GM23338 (cell line): ENCODE results near the gene FRMD4A. TPM values are rescaled to one million over a fixed set of nuclear protein-coding genes. Genes with fewer than 3 reads are reported as not detected.

Experiments used
- ATAC-seq: fragments of 200-7000 bp; cut with Tn5 transposase; 3 replicates; pipeline ENCODE4 v1.9.1; 2020
- DNase-seq: peaks from one replicate; pipeline ENCODE4 v3.0.0-alpha.2; 2015; ENCODE audit warnings: low spot score
- H2AFZ ChIP-seq: fragments of 200-600 bp; sonication (generic); 2 replicates; pipeline ENCODE4 v1.8.0; 2016; ENCODE audit warnings: antibody characterized with exemption, mild to moderate bottlenecking, moderate library complexity
- H3F3A ChIP-seq: fragments of 200-600 bp; sonication (generic); replicated peaks from 2 replicates; pipeline ENCODE4 v1.8.0; 2017; ENCODE audit warnings: antibody characterized with exemption, mixed run types, low read depth
- H3K27ac ChIP-seq: fragments of 200-600 bp; sonication (generic); 2 replicates; pipeline ENCODE4 v1.6.1; 2016; ENCODE audit warnings: low read depth
- H3K27me3 ChIP-seq: fragments of 200-600 bp; sonication (generic); 2 replicates; pipeline ENCODE4 v1.8.0; 2016; ENCODE audit warnings: mild to moderate bottlenecking, mixed run types, moderate library complexity; ENCODE audit not compliant: insufficient read depth
- H3K36me3 ChIP-seq: fragments of 200-600 bp; sonication (generic); 2 replicates; pipeline ENCODE4 v1.8.0; 2016; ENCODE audit warnings: mild to moderate bottlenecking; ENCODE audit not compliant: insufficient read depth
- H3K4me1 ChIP-seq: fragments of 200-600 bp; sonication (generic); 2 replicates; pipeline ENCODE4 v1.8.0; 2016; ENCODE audit warnings: mild to moderate bottlenecking, moderate library complexity; ENCODE audit not compliant: insufficient read depth
- H3K4me2 ChIP-seq: fragments of 200-600 bp; sonication (generic); 2 replicates; pipeline ENCODE4 v1.7.1; 2017; ENCODE audit warnings: mixed run types
- H3K4me3 ChIP-seq: fragments of 200-600 bp; sonication (generic); 2 replicates; pipeline ENCODE4 v1.6.1; 2016; ENCODE audit warnings: mixed run types
- H3K79me2 ChIP-seq: fragments of 200-600 bp; sonication (generic); replicated peaks from 2 replicates; pipeline ENCODE4 v1.8.0; 2017; ENCODE audit warnings: mild to moderate bottlenecking; ENCODE audit not compliant: insufficient read depth
- H3K9me2 ChIP-seq: fragments of 200-600 bp; sonication (generic); 2 replicates; pipeline ENCODE4 v1.8.0; 2017; ENCODE audit not compliant: insufficient read depth
- H4K20me1 ChIP-seq: fragments of 200-600 bp; sonication (generic); replicated peaks from 2 replicates; pipeline ENCODE4 v1.8.0; 2017; ENCODE audit warnings: mild to moderate bottlenecking; ENCODE audit not compliant: insufficient read depth
- H3K27ac Mint-ChIP-seq: 2 replicates; pipeline ENCODE4 v1.8.0; 2020; ENCODE audit warnings: inconsistent platforms, mild to moderate bottlenecking, moderate library complexity, mixed read lengths
- H3K27me3 Mint-ChIP-seq: 3 replicates; pipeline ENCODE4 v1.8.0; 2022; ENCODE audit warnings: low read depth, mild to moderate bottlenecking, moderate library complexity, mixed read lengths, inconsistent platforms; ENCODE audit not compliant: insufficient read depth, poor library complexity
- H3K36me3 Mint-ChIP-seq: 3 replicates; pipeline ENCODE4 v1.8.0; 2021; ENCODE audit warnings: low read depth, mild to moderate bottlenecking, inconsistent platforms, moderate library complexity, mixed read lengths
- H3K4me1 Mint-ChIP-seq: 3 replicates; pipeline ENCODE4 v1.8.0; 2020; ENCODE audit warnings: mild to moderate bottlenecking, inconsistent platforms, mixed read lengths
- H3K4me3 Mint-ChIP-seq: 3 replicates; pipeline ENCODE4 v1.8.0; 2021; ENCODE audit warnings: moderate library complexity, mild to moderate bottlenecking, inconsistent platforms, mixed read lengths
- H3K9me3 Mint-ChIP-seq: 3 replicates; pipeline ENCODE4 v1.8.0; 2020; ENCODE audit warnings: moderate library complexity, mild to moderate bottlenecking, inconsistent platforms, mixed read lengths
- CREB1 ChIP-seq: fragments of 250-450 bp; sonication (Bioruptor Pico); IDR thresholded peaks from 2 replicates; pipeline ENCODE4 v1.5.0; 2020; ENCODE audit warnings: low read depth, mild to moderate bottlenecking, moderate library complexity
- EZH2 ChIP-seq: fragments of 200-600 bp; sonication (generic); IDR thresholded peaks from one replicate; pipeline ENCODE4 v1.8.0; 2017; ENCODE audit warnings: antibody characterized with exemption, mild to moderate bottlenecking, low read depth; ENCODE audit not compliant: unreplicated experiment
- EZH2phosphoT487 ChIP-seq: fragments of 200-600 bp; sonication (generic); IDR thresholded peaks from one replicate; pipeline ENCODE4 v1.8.1; 2018; ENCODE audit warnings: antibody characterized with exemption; ENCODE audit not compliant: unreplicated experiment
- JUNB ChIP-seq: IDR thresholded peaks from one replicate; pipeline ENCODE4 v1.6.1; 2016; ENCODE audit warnings: antibody characterized with exemption; ENCODE audit not compliant: unreplicated experiment
- NANOG ChIP-seq: IDR thresholded peaks from 2 replicates; pipeline ENCODE4 v1.6.1; 2016; ENCODE audit warnings: antibody characterized with exemption, borderline replicate concordance
- POLR2AphosphoS5 ChIP-seq: IDR thresholded peaks from 2 replicates; pipeline ENCODE4 v1.6.1; 2016; ENCODE audit warnings: antibody characterized with exemption, low read depth
- STAT1 ChIP-seq: IDR thresholded peaks from one replicate; pipeline ENCODE4 v1.6.1; 2016; ENCODE audit warnings: antibody characterized with exemption; ENCODE audit not compliant: unreplicated experiment
- ZNF114 ChIP-seq: fragments of 250-450 bp; sonication (Bioruptor Pico); IDR thresholded peaks from 2 replicates; pipeline ENCODE4 v1.5.0; 2020; ENCODE audit warnings: mild to moderate bottlenecking, moderate library complexity
- ZNF331 ChIP-seq: fragments of 250-450 bp; sonication (Bioruptor Pico); IDR thresholded peaks from 2 replicates; pipeline ENCODE4 v1.5.0; 2020; ENCODE audit warnings: low read depth, mild to moderate bottlenecking, moderate library complexity
- polyA plus RNA-seq: library from polyadenylated mRNA; unstranded; fragments of >200 nt; fragmentation: Nextera tagmentation; extraction: Ambion mirVana; gene quantifications from 2 replicates; pipeline ENCODE4 v1.2.1, GENCODE V29; 2016
- total RNA-seq: library from RNA; depleted of rRNA; stranded (reverse); fragments of >200 nt; shearing (Covaris generic); gene quantifications from 2 replicates; pipeline ENCODE4 v1.2.3, GENCODE V29; 2014
- TF ChIP-seq, protein P1 (sequence below): fragments of 250-450 bp; sonication (Bioruptor Pico); IDR thresholded peaks from 2 replicates; pipeline ENCODE4 v1.5.0; 2020; ENCODE audit warnings: mild to moderate bottlenecking, moderate library complexity
- TF ChIP-seq, protein P2 (sequence below): IDR thresholded peaks from 2 replicates; pipeline ENCODE4 v1.6.1; 2016; ENCODE audit warnings: antibody characterized with exemption
- TF ChIP-seq, protein P3 (sequence below): IDR thresholded peaks from one replicate; pipeline ENCODE4 v1.6.1; 2018; ENCODE audit warnings: antibody characterized with exemption; ENCODE audit not compliant: unreplicated experiment
- TF ChIP-seq, protein P4 (sequence below), 2 experiments: fragments of 200-600 bp in 1 of 2; sonication (generic) in 1 of 2; conservative IDR thresholded peaks; 2 replicates each; pipeline versions ENCODE4 v1.5.1 to v1.6.1; 2016 to 2017; ENCODE audit warnings: antibody characterized with exemption in 2 of 2, low read depth in 2 of 2, mild to moderate bottlenecking in 2 of 2, moderate library complexity in 1 of 2

The FRMD4A gene
- total and polyA plus RNA-seq, 2 experiments from 2014 or later: 14.0 to 20.1 TPM

DNA sequence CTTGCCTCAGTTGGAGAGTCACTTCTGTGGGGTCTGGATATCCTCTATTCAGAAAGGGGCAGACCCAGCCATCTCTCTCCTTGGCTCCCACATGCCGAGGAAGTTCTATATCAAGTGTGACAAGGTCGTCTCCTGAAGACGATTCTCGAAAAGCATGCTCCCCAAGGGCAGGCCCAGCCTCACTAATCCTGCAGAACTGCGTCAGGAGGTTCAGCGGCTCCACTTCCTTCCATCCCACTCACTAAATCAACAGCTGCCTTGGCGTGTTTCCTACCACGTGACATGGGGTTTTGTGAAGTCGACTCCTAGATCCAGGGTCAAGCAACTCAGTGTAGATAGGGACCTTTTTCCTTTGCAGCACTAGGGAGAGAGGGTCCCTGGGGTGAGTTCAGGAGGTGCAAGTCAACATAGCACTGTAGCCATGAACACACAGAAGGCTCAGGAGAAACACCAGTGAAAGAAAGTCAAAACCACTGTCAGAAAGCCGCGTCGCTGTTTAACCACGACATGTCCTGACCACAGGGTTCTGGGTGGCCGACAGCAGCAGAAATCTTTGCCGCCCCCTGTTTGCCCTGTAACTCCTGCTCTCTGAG, 587.5 kb downstream of the FRMD4A start:
- TF ChIP-seq EZH2: no peak
- TF ChIP-seq, protein P1, sequence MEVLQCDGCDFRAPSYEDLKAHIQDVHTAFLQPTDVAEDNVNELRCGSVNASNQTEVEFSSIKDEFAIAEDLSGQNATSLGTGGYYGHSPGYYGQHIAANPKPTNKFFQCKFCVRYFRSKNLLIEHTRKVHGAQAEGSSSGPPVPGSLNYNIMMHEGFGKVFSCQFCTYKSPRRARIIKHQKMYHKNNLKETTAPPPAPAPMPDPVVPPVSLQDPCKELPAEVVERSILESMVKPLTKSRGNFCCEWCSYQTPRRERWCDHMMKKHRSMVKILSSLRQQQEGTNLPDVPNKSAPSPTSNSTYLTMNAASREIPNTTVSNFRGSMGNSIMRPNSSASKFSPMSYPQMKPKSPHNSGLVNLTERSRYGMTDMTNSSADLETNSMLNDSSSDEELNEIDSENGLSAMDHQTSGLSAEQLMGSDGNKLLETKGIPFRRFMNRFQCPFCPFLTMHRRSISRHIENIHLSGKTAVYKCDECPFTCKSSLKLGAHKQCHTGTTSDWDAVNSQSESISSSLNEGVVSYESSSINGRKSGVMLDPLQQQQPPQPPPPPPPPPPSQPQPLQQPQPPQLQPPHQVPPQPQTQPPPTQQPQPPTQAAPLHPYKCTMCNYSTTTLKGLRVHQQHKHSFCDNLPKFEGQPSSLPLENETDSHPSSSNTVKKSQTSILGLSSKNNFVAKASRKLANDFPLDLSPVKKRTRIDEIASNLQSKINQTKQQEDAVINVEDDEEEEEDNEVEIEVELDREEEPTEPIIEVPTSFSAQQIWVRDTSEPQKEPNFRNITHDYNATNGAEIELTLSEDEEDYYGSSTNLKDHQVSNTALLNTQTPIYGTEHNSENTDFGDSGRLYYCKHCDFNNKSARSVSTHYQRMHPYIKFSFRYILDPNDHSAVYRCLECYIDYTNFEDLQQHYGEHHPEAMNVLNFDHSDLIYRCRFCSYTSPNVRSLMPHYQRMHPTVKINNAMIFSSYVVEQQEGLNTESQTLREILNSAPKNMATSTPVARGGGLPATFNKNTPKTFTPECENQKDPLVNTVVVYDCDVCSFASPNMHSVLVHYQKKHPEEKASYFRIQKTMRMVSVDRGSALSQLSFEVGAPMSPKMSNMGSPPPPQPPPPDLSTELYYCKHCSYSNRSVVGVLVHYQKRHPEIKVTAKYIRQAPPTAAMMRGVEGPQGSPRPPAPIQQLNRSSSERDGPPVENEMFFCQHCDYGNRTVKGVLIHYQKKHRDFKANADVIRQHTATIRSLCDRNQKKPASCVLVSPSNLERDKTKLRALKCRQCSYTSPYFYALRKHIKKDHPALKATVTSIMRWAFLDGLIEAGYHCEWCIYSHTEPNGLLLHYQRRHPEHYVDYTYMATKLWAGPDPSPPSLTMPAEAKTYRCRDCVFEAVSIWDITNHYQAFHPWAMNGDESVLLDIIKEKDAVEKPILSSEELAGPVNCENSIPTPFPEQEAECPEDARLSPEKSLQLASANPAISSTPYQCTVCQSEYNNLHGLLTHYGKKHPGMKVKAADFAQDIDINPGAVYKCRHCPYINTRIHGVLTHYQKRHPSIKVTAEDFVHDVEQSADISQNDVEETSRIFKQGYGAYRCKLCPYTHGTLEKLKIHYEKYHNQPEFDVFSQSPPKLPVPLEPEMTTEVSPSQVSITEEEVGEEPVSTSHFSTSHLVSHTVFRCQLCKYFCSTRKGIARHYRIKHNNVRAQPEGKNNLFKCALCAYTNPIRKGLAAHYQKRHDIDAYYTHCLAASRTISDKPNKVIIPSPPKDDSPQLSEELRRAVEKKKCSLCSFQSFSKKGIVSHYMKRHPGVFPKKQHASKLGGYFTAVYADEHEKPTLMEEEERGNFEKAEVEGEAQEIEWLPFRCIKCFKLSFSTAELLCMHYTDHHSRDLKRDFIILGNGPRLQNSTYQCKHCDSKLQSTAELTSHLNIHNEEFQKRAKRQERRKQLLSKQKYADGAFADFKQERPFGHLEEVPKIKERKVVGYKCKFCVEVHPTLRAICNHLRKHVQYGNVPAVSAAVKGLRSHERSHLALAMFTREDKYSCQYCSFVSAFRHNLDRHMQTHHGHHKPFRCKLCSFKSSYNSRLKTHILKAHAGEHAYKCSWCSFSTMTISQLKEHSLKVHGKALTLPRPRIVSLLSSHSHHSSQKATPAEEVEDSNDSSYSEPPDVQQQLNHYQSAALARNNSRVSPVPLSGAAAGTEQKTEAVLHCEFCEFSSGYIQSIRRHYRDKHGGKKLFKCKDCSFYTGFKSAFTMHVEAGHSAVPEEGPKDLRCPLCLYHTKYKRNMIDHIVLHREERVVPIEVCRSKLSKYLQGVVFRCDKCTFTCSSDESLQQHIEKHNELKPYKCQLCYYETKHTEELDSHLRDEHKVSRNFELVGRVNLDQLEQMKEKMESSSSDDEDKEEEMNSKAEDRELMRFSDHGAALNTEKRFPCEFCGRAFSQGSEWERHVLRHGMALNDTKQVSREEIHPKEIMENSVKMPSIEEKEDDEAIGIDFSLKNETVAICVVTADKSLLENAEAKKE (CRISPR knock-in tag): no peak
- no peak for TF ChIP-seq ZNF114 (CRISPR knock-in tag)
- TF ChIP-seq STAT1: no peak
- TF ChIP-seq EZH2phosphoT487: no peak
- TF ChIP-seq, protein P2, sequence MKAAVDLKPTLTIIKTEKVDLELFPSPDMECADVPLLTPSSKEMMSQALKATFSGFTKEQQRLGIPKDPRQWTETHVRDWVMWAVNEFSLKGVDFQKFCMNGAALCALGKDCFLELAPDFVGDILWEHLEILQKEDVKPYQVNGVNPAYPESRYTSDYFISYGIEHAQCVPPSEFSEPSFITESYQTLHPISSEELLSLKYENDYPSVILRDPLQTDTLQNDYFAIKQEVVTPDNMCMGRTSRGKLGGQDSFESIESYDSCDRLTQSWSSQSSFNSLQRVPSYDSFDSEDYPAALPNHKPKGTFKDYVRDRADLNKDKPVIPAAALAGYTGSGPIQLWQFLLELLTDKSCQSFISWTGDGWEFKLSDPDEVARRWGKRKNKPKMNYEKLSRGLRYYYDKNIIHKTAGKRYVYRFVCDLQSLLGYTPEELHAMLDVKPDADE: no peak
- TF ChIP-seq, protein P3, sequence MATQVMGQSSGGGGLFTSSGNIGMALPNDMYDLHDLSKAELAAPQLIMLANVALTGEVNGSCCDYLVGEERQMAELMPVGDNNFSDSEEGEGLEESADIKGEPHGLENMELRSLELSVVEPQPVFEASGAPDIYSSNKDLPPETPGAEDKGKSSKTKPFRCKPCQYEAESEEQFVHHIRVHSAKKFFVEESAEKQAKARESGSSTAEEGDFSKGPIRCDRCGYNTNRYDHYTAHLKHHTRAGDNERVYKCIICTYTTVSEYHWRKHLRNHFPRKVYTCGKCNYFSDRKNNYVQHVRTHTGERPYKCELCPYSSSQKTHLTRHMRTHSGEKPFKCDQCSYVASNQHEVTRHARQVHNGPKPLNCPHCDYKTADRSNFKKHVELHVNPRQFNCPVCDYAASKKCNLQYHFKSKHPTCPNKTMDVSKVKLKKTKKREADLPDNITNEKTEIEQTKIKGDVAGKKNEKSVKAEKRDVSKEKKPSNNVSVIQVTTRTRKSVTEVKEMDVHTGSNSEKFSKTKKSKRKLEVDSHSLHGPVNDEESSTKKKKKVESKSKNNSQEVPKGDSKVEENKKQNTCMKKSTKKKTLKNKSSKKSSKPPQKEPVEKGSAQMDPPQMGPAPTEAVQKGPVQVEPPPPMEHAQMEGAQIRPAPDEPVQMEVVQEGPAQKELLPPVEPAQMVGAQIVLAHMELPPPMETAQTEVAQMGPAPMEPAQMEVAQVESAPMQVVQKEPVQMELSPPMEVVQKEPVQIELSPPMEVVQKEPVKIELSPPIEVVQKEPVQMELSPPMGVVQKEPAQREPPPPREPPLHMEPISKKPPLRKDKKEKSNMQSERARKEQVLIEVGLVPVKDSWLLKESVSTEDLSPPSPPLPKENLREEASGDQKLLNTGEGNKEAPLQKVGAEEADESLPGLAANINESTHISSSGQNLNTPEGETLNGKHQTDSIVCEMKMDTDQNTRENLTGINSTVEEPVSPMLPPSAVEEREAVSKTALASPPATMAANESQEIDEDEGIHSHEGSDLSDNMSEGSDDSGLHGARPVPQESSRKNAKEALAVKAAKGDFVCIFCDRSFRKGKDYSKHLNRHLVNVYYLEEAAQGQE: no peak
- TF ChIP-seq POLR2AphosphoS5: no peak
- TF ChIP-seq, protein P4, sequence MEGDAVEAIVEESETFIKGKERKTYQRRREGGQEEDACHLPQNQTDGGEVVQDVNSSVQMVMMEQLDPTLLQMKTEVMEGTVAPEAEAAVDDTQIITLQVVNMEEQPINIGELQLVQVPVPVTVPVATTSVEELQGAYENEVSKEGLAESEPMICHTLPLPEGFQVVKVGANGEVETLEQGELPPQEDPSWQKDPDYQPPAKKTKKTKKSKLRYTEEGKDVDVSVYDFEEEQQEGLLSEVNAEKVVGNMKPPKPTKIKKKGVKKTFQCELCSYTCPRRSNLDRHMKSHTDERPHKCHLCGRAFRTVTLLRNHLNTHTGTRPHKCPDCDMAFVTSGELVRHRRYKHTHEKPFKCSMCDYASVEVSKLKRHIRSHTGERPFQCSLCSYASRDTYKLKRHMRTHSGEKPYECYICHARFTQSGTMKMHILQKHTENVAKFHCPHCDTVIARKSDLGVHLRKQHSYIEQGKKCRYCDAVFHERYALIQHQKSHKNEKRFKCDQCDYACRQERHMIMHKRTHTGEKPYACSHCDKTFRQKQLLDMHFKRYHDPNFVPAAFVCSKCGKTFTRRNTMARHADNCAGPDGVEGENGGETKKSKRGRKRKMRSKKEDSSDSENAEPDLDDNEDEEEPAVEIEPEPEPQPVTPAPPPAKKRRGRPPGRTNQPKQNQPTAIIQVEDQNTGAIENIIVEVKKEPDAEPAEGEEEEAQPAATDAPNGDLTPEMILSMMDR (conservative IDR thresholded peaks at IDR 0.05; ENCODE audit: low read depth in 2 of 2): no peak
- no peak for TF ChIP-seq NANOG
- no peak for TF ChIP-seq JUNB
- TF ChIP-seq ZNF331 (CRISPR knock-in tag): no peak
- no peak for TF ChIP-seq CREB1
- Histone ChIP-seq H3K4me1 (peaks cover 5% of the 10 kb centered on the region; the same call in 1 of the 2 replicates), H3K27me3 (no peaks in the 10 kb centered on the region), H3K9me2 (no peaks in the 10 kb centered on the region), H3K4me2 (no peak overlapping the region), H3K36me3 (no peaks in the 10 kb centered on the region), H3K4me3 (no peak overlapping the region), H3F3A (no peaks in the 10 kb centered on the region), H3K27ac (no peak overlapping the region), H2AFZ (no peak overlapping the region), H3K79me2 (no peaks in the 10 kb centered on the region), H4K20me1 (no peaks in the 10 kb centered on the region)
- H3K4me3 Mint-ChIP-seq: no peak overlapping the region
- no peak for DNase-seq
- H3K9me3 Mint-ChIP-seq: no peaks in the 10 kb centered on the region
- H3K27ac Mint-ChIP-seq: no peak overlapping the region
- H3K36me3 Mint-ChIP-seq: no peaks in the 10 kb centered on the region; the same call in 2 of the 3 replicates
- no peak for ATAC-seq
- peaks cover 2% of the 10 kb centered on the region; the same call in 2 of the 3 replicates for H3K4me1 Mint-ChIP-seq
- H3K27me3 Mint-ChIP-seq: peaks cover 1% of the 10 kb centered on the region
